Activated naive CD8-positive, alpha-beta T cell treated with anti-CD3 and anti-CD28 coated beads, Interleukin-2, amount 10 ng/mL, durations not matched to agents 7 days and 5 days (primary cell): ENCODE data around the gene TAS1R1. TPM values are rescaled to one million over a fixed set of nuclear protein-coding genes. Genes with fewer than 3 reads are reported as not detected.

ENCODE experiments used
- ATAC-seq: fragments of 150-1000 bp; cut with Tn5 transposase; one replicate; pipeline ENCODE4 v1.10.0; 2021; ENCODE audit warnings: low read depth, moderate library complexity
- POLR2A ChIA-PET: fragments of 350-600 bp; sonication (Branson Sonifier 250); formaldehyde crosslinking; loops from one replicate; lab custom pipeline; 2021; ENCODE audit warnings: antibody characterized with exemption; lab: Charles Lee
- DNase-seq: peaks from one replicate; pipeline ENCODE4 v3.0.0; 2021
- H3K27ac Mint-ChIP-seq: one replicate; pipeline ENCODE4 v1.8.0; 2022; ENCODE audit warnings: mild to moderate bottlenecking, mixed read lengths
- H3K27me3 Mint-ChIP-seq: one replicate; pipeline ENCODE4 v1.8.0; 2022; ENCODE audit warnings: mild to moderate bottlenecking, moderate library complexity, mixed read lengths
- H3K36me3 Mint-ChIP-seq: one replicate; pipeline ENCODE4 v1.8.0; 2021; ENCODE audit warnings: mild to moderate bottlenecking, mixed read lengths
- H3K4me1 Mint-ChIP-seq: one replicate; pipeline ENCODE4 v1.8.0; 2021; ENCODE audit warnings: mixed read lengths
- H3K4me3 Mint-ChIP-seq: one replicate; pipeline ENCODE4 v1.8.0; 2022; ENCODE audit warnings: mild to moderate bottlenecking, moderate library complexity, mixed read lengths
- H3K9me3 Mint-ChIP-seq: one replicate; pipeline ENCODE4 v1.8.0; 2021; ENCODE audit warnings: mixed read lengths
- total RNA-seq, 2 experiments: library from RNA; stranded (reverse); gene quantifications; one replicate each; pipeline ENCODE4 v1.2.3, GENCODE V29; 2021

Gene TAS1R1
- total RNA-seq, 2 experiments from 2014 or later, result not detected

DNA sequence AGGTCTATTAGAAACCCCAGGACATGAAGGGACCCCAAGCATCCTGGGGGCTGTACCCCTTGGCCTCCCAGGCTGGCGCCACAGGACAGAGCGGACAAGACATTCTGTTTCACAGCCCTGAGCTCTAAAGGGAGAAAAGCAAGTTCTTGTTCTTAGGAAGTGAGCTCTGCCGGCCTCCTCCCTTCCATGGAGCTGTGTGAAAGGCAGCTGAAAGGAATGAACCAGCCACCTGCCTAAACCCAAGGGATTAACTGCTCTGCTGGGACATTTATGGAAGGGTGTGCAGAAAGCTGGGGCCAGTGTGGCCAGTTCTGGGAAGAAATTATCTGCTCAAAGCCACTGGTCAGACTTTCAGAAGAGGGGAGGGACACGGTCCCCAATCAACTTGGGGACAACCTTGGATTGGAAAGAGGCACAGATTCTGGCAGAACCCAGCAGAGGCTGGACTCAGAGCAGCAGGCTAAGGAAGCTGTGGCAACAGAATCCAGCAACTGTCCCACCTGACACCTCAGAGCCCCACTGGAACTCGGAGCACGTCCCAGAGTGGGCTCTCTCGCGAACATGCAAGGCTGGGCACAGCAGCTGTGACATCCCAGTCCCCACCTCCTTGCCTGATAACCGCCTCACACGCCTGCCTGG lies 45.4 kb downstream of the TAS1R1 start:
- POLR2A ChIA-PET, result interaction anchor here (0.5 to 3.9 kb wide), 7 partner anchors 19 to 574 kb away, joined by 3 to 41 read pairs (median 3); partner anchors contain the start of genes NOL9, THAP3 and ZBTB48
- Mint-ChIP-seq H3K4me1 (peaks cover 30% of the 10 kb centered on the region), H3K27ac (peak overlapping the region; percentile 90), H3K9me3 (no peaks in the 10 kb centered on the region), H3K36me3 (peaks cover 2% of the 10 kb centered on the region), H3K27me3 (no peaks in the 10 kb centered on the region), H3K4me3 (peak overlapping the region; percentile 96)
- DNase-seq, result no peak
- peak; percentile 4 for ATAC-seq

DNA sequence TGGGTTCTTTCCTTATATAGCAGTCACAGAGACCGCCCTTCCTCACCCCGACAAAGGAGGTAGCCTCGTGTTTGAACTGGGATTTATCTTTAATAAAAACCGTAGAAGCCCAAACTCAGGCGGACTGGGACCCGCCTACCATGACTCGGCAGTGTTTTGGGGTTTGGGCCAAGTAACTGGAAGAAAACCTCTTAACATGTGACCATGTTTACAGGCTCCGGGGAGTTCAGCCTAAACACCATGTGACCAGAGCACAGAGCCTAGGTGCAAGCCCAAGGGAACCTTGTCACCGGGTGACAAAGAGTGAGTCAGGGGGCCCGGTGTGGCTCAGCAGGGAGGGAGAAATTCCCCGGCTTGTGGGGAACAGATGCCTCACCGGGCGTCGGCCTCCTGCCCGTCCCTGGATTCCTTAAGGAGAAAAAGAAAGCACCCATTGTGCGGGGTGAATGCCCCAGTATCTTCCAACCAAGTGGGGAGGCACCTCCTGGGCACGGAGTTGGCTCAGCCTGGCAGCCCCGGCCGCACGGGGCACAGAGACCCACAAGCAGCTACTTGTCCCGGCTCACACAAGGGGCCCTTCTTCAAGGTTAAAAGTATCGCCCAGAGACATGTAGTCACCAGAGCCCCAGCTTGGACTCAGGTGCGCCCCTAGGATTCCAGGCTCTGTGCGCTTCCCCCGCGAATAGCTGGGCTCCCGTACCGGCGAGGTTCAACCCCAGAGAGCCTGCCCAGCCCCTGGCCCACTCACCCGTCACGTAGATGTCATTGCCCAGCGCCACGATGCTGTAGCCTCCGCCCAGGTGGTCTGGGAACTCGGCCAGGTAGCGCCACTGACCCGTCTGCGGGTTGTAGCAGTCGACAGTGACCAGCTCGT lies 46.2 kb downstream of the TAS1R1 start:
- Mint-ChIP-seq H3K27ac (peak overlapping the region; percentile 90), H3K36me3 (peaks cover 2% of the 10 kb centered on the region), H3K4me3 (peak overlapping the region; percentile 96), H3K4me1 (peaks cover 30% of the 10 kb centered on the region), H3K27me3 (no peaks in the 10 kb centered on the region), H3K9me3 (no peaks in the 10 kb centered on the region)
- POLR2A ChIA-PET, result interaction anchor here (0.6 to 4.6 kb wide), 9 partner anchors 11 to 183 kb away, joined by 3 to 41 read pairs (median 6); partner anchors contain the start of genes CAMTA1, PHF13, PLEKHG5 and THAP3
- peak; percentile 30 for ATAC-seq
- peak; percentile 65 for DNase-seq

DNA sequence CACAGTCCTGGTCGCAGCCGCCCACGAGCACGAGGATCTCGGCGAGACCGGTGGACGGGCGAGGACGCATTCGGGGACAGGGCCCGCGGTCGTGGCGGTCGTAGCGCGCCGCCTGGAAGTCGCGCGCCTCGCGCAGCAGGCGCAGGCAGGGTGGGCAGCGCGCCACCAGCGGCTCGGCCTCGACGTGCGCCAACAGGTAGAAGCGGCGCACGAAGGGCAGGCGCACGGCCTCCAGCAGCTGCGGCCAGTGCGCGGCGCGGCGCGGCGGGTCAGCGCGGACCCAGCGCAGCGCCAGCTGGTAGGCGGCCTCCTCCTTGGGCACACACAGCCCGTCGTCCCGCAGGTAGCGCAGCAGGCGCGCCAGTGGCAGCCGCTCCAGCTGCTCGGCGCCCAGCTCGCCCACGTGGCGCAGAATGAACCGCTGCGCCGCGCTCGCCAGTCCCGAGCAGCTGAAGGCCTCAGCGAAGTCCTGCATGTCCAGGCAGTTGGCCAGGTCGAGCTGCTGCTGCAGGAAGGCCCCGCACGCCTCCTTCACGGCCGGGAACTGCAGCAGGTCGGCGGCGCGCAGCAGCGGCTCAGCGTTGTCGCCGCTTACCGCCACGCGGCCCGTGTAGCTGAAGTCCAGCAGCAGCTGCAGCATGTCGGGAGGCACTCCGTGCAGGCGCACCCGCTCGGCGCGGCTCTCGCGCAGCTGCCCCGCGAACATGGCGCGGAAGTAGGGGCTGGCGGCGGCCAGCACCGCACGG lies 47.0 kb downstream of the TAS1R1 start:
- H3K4me3 Mint-ChIP-seq, result peak overlapping the region; percentile 96
- H3K27me3 Mint-ChIP-seq, result no peaks in the 10 kb centered on the region
- ATAC-seq (peak; percentile 49), DNase-seq (peak; percentile 70)
- POLR2A ChIA-PET, result interaction anchor here (0.8 to 4.6 kb wide), 8 partner anchors 11 to 244 kb away, joined by 3 to 38 read pairs (median 4); partner anchors contain the start of genes CAMTA1, PHF13, PLEKHG5 and THAP3
- H3K9me3 Mint-ChIP-seq, result no peaks in the 10 kb centered on the region
- H3K36me3 Mint-ChIP-seq, result no peaks in the 10 kb centered on the region
- H3K27ac Mint-ChIP-seq, result peak overlapping the region; percentile 90
- peaks cover 29% of the 10 kb centered on the region for H3K4me1 Mint-ChIP-seq

DNA sequence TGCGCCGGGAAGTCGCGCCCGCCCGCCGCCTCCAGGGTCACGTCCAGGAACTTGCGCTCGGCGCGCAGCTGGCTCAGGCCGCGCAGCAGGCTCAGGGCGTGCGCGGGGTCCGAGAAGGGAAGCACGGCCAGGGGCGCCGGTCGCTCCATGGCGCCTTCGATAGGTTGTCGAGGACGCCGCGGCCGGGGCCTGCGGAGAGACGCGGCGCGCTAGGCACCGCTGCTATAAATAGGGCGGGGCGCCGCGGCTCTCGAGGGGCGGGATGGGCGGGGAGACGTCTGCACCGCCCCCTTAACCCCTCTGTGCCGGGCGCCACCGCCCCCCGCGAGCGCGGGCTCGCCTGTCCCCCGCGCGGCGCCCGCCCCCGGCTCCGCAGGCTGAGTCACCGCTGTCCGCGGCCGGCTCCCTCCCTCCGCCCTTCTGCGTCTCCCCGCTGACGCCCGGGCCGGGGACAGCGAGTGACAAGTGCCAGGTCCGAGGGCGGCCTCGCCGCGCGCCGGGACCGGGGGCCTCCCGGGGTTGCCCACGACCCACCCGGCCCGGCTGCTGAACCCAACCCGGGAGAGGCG lies 47.6 kb downstream of the TAS1R1 start, which contains the start of gene KLHL21:
TSS of gene KLHL21 (minus strand) at position 201 of the 569 bp plus-strand sequence. CDS start at position 149, 52 bp downstream.
- Mint-ChIP-seq H3K9me3 (no peaks in the 10 kb centered on the region), H3K4me3 (peak within 1 kb of the TSS; percentile 96), H3K36me3 (no peaks in the 10 kb centered on the region), H3K27me3 (peaks cover 2% of the 10 kb centered on the region), H3K27ac (peak within 1 kb of the TSS; percentile 94), H3K4me1 (peaks cover 28% of the 10 kb centered on the region)
- POLR2A ChIA-PET, result interaction anchor here (0.8 to 4.6 kb wide), 11 partner anchors 10 to 244 kb away, joined by 3 to 38 read pairs (median 4); partner anchors contain the start of genes NOL9, PHF13, TAS1R1 and THAP3
- DNase-seq (peak; percentile 90), ATAC-seq (peak; percentile 65)

DNA sequence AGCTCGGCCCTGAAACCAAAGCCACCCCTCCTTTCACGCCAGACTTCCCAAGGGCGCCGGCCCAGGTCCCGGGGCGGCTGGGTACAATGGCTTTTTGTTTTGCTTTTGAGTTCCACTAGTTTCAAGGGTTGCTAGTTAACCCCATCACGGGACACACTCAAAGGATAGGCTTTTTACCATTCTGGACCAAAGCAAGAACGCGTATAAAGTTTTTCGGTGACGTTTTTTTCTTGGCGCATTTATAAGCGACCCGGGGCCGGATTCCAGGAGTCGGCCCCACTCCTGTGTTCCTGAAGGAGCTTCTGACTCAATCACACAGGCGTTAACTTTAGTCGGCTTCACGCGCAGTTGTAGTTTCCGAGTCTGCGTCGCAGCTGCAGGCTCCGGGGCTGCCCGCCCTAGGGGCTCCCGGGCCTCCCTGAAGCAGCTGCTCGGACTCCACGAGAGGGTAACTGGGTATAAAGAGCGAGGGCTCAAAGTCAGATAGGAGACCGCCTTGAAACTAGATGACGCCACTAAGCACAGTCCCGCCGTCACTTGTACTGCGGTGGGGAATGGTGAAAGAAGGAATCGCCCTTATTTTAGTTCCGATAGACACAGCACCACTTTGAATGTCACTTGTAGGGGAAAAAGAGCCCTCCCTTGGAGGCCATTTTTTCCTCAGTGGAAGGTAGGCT lies 48.3 kb downstream of the TAS1R1 start:
- DNase-seq, result peak; percentile 73
- peak overlapping the region; percentile 94 for H3K27ac Mint-ChIP-seq
- H3K4me3 Mint-ChIP-seq, result peak overlapping the region; percentile 83
- peaks cover 25% of the 10 kb centered on the region for H3K4me1 Mint-ChIP-seq
- peaks cover 5% of the 10 kb centered on the region for H3K27me3 Mint-ChIP-seq
- POLR2A ChIA-PET, result interaction anchor here (0.8 to 4.6 kb wide), 9 partner anchors 9 to 113 kb away, joined by 3 to 38 read pairs (median 4); partner anchors contain the start of genes NOL9, PHF13, TAS1R1 and ZBTB48
- peak; percentile 34 for ATAC-seq
- H3K36me3 Mint-ChIP-seq, result no peaks in the 10 kb centered on the region
- no peaks in the 10 kb centered on the region for H3K9me3 Mint-ChIP-seq

DNA sequence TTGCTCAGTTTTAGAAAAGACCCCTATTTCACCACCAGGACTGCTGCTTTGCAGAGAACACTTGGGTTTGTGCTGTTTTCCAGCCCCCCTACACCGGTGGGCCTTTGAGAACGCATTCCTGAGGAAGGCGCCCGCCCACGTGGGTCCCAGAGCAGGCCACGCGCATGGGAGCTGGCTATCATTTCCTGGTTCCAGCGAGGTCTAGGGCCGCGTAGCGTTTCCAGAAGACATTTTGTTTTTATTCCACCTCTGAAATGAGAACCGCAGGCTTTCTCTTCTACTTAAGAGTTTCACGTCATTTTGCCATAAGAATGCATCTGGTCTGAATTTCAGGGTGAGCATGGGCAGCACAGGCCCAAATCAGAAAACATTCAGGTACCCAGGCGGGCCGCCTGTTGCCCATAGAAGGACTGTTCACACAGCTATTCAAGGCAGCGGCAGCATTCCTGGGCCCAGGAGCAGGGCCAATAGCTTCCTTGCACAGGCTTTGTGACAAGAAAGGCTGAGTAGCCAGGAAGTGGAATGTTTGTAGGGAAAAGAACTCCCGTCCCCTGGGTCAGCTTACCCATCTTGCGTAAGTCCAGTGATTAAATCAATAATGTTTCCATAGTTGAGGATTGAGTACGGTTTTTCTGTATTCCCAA lies 48.9 kb downstream of the TAS1R1 start:
- ATAC-seq, result no peak
- peaks cover 5% of the 10 kb centered on the region for H3K27me3 Mint-ChIP-seq
- H3K4me1 Mint-ChIP-seq, result peaks cover 22% of the 10 kb centered on the region
- no peaks in the 10 kb centered on the region for H3K9me3 Mint-ChIP-seq
- POLR2A ChIA-PET, result interaction anchor here (0.9 to 4.6 kb wide), 11 partner anchors 9 to 116 kb away, joined by 3 to 38 read pairs (median 4); partner anchors contain the start of genes NOL9, PHF13, TAS1R1 and THAP3
- peak overlapping the region; percentile 94 for H3K27ac Mint-ChIP-seq
- peak; percentile 61 for DNase-seq
- H3K36me3 Mint-ChIP-seq, result no peaks in the 10 kb centered on the region
- peak overlapping the region; percentile 83 for H3K4me3 Mint-ChIP-seq

DNA sequence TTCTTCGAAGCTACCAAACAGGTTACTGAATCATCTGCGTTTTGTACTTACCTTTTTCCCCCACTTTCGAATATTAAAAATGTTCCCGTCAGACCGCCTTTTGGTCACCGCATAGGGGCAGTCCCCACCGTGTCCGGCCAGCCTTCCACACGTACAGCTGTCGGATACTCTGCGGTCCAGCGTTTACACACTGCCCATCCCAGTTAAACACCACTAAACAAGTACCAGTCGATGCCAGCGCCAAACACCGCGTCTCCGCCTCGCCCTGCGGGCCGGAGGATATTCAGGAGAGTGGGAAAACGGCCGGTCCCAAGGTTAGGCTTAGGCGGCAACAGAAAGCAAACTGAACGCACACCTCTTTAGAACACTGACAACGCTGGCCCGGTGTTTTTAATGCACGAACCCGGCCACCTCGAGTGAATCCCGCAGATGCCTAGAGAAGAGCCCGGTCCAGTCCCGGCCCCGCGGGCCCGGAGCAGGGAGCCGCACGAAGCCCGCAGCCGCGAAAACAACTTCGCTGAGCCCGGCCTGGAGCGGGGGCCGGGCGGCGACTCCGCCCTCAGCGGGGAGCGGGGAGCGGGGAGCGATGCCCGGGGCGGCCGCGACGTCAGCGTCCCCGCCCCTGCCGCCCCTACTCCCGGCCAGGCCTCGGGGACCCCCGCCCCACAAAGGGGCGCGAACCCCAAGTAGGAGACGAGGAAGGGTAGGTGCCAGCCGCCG lies 57.7 kb downstream of the TAS1R1 start:
- POLR2A ChIA-PET, result interaction anchor here (0.7 to 3.2 kb wide), 5 partner anchors 10 to 152 kb away, joined by 3 to 38 read pairs (median 4); partner anchors contain the start of genes KLHL21 and ZBTB48
- H3K36me3 Mint-ChIP-seq, result peaks cover 9% of the 10 kb centered on the region
- H3K27ac Mint-ChIP-seq, result peak overlapping the region; percentile 84
- H3K4me1 Mint-ChIP-seq, result peaks cover 17% of the 10 kb centered on the region
- H3K9me3 Mint-ChIP-seq, result no peaks in the 10 kb centered on the region
- H3K4me3 Mint-ChIP-seq, result peak overlapping the region; percentile 93
- no peak for DNase-seq
- ATAC-seq, result peak; percentile 35
- peaks cover 5% of the 10 kb centered on the region for H3K27me3 Mint-ChIP-seq

DNA sequence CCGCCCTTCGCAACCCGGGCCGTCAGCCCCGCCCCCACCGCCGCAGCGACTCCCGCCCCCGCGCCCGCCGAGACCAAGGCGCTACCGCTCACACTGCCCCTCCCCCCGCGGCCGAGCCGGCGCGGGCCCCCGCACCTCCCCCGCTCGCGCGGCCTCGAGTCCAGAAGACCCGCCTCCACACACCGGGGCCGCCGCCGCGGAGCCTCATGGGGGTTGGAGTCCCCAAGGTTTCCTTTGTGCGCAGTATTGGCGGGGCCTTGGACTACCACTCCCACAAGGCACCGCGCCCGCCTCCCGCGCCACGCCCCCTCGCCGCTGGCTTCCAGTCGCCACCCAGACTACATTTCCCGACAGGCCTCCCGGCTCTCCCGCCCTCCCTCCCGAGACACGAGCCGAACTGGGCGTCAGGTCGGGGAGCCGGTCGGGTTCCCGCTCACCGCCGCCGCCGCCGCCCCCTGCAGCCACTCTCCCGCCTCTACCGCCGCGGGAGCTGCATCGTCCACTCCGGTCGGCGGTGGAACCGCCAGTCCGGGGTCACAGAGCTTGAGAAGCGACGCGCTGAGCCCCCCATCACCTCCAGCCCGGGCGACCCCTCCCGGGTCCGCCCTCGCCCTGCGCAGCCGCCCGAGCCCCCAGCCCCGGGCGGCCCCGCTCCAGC lies 58.4 kb downstream of the TAS1R1 start, which contains the start of gene PHF13:
TSS of gene PHF13 (plus strand) at position 371 of the 658 bp plus-strand sequence. CDS start 336 bp downstream, outside the sequence.
- peak within 1 kb of the TSS; percentile 84 for H3K27ac Mint-ChIP-seq
- ATAC-seq (peak; percentile 95), DNase-seq (peak; percentile 99)
- peaks cover 2% of the 10 kb centered on the region for H3K27me3 Mint-ChIP-seq
- peaks cover 17% of the 10 kb centered on the region for H3K4me1 Mint-ChIP-seq
- peak within 1 kb of the TSS; percentile 93 for H3K4me3 Mint-ChIP-seq
- POLR2A ChIA-PET, result interaction anchor here (0.9 to 3.2 kb wide), 3 partner anchors 11 to 59 kb away, joined by 4 to 38 read pairs (median 5); partner anchors contain the start of genes KLHL21, NOL9 and ZBTB48
- H3K36me3 Mint-ChIP-seq, result peaks cover 9% of the 10 kb centered on the region
- H3K9me3 Mint-ChIP-seq, result no peaks in the 10 kb centered on the region

DNA sequence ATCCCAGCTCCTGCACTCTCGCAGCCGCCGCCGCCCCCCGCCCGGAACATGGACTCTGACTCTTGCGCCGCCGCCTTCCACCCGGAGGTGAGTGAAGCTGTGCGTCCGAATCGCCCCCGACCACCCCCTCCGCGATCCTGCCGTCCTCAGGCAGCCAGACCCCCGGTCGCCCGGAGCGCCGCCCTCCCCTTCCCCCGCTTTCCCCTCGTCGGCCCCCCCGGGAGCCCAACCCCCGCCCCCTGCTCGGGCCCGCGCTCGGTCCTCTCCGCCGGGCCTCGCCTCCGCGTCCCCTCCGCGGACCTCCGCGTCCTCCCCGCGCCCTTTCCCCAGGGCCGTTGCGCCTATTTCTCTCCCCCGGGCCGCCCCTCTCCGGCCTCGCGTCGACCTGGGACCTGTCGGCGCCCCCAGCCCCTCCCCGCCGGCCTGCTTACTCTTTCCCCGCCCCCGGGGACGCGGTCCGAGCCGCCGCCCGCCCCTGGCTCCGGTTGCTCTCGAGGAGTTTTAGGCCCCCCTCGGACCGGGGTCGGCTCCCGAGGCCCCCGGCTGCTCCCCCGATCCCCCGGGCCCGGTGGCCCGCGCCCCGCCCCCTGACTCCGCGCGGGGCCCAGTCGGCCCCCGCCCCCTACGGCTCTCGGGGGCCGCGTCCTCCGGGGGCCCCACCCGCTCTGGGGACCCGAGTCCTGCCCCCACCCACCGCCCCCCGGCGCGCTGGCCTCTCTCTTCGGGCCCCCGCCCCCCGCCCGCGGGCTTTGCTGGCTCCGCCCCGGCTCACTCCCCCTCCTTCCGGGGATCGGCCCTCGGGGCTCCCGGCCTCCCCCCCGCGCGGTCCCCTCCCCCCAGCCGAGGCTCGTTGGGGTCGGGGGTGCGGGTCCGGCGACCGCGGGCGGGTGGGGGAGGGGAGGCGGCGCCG lies 59.2 kb downstream of the TAS1R1 start:
- ATAC-seq, result no peak
- Mint-ChIP-seq H3K4me1 (peaks cover 17% of the 10 kb centered on the region), H3K9me3 (no peaks in the 10 kb centered on the region), H3K36me3 (peaks cover 12% of the 10 kb centered on the region), H3K27me3 (peaks cover 2% of the 10 kb centered on the region), H3K4me3 (peak overlapping the region; percentile 81), H3K27ac (no peak overlapping the region)
- DNase-seq, result peak; percentile 72
- POLR2A ChIA-PET, result interaction anchor here (0.9 to 3.2 kb wide), 3 partner anchors 11 to 60 kb away, joined by 4 to 38 read pairs (median 5); partner anchors contain the start of genes KLHL21, NOL9 and ZBTB48
